GM23248 (cell line): ENCODE data around the gene MGST3. TPM values are rescaled to one million over a fixed set of nuclear protein-coding genes. Genes with fewer than 3 reads are reported as not detected.

Source experiments
- DNase-seq: peaks from one replicate; pipeline ENCODE4 v3.0.0-alpha.2; 2015
- H2AFZ ChIP-seq: fragments of 200-600 bp; sonication (generic); 2 replicates; pipeline ENCODE4 v1.6.1; 2016; ENCODE audit warnings: antibody characterized with exemption
- H3F3A ChIP-seq: fragments of 200-600 bp; sonication (generic); 2 replicates; pipeline ENCODE4 v1.6.1; 2016; ENCODE audit warnings: mild to moderate bottlenecking, antibody characterized with exemption, mixed run types; ENCODE audit not compliant: insufficient read depth
- H3K27ac ChIP-seq: fragments of 200-600 bp; sonication (generic); 2 replicates; pipeline ENCODE4 v1.5.1; 2016; ENCODE audit warnings: mild to moderate bottlenecking
- H3K27me3 ChIP-seq: fragments of 200-600 bp; sonication (generic); replicated peaks from 2 replicates; pipeline ENCODE4 v1.6.1; 2016; ENCODE audit warnings: mild to moderate bottlenecking; ENCODE audit not compliant: insufficient read depth
- H3K36me3 ChIP-seq: fragments of 200-600 bp; sonication (generic); 2 replicates; pipeline ENCODE4 v1.6.1; 2016; ENCODE audit warnings: low read depth, mild to moderate bottlenecking
- H3K4me1 ChIP-seq: fragments of 200-600 bp; sonication (generic); 2 replicates; pipeline ENCODE4 v1.6.1; 2016; ENCODE audit warnings: mild to moderate bottlenecking; ENCODE audit not compliant: insufficient read depth
- H3K4me2 ChIP-seq: fragments of 200-600 bp; sonication (generic); one replicate; pipeline ENCODE4 v1.6.1; 2016; ENCODE audit warnings: mild to moderate bottlenecking; ENCODE audit not compliant: unreplicated experiment
- H3K4me3 ChIP-seq: fragments of 200-600 bp; sonication (generic); 2 replicates; pipeline ENCODE4 v1.5.1; 2016; ENCODE audit warnings: mild to moderate bottlenecking
- H3K79me2 ChIP-seq: fragments of 200-600 bp; sonication (generic); 2 replicates; pipeline ENCODE4 v1.6.1; 2016; ENCODE audit warnings: mild to moderate bottlenecking; ENCODE audit not compliant: insufficient read depth
- H3K9ac ChIP-seq: fragments of 200-600 bp; sonication (generic); 2 replicates; pipeline ENCODE4 v1.6.1; 2016; ENCODE audit warnings: mild to moderate bottlenecking
- H3K9me2 ChIP-seq: fragments of 200-600 bp; sonication (generic); 2 replicates; pipeline ENCODE4 v1.6.1; 2016; ENCODE audit warnings: mixed run types, mild to moderate bottlenecking, moderate library complexity; ENCODE audit not compliant: insufficient read depth
- H3K9me3 ChIP-seq: fragments of 200-600 bp; sonication (generic); one replicate; pipeline ENCODE4 v1.6.1; 2017; ENCODE audit warnings: low read depth
- H4K20me1 ChIP-seq: fragments of 200-600 bp; sonication (generic); 2 replicates; pipeline ENCODE4 v1.6.0; 2016; ENCODE audit not compliant: insufficient read depth
- EZH2 ChIP-seq: fragments of 200-600 bp; sonication (generic); IDR thresholded peaks from 2 replicates; pipeline ENCODE4 v1.6.1; 2018; ENCODE audit warnings: antibody characterized with exemption, mild to moderate bottlenecking; ENCODE audit not compliant: insufficient read depth, poor library complexity, severe bottlenecking
- EZH2phosphoT487 ChIP-seq: fragments of 200-600 bp; sonication (generic); IDR thresholded peaks from 2 replicates; pipeline ENCODE4 v1.6.1; 2018; ENCODE audit warnings: antibody characterized with exemption, moderate library complexity, mild to moderate bottlenecking, low read depth; ENCODE audit not compliant: insufficient read depth
- WGBS, 2 experiments: methylation state at CpG; one replicate each; pipeline ENCODE4 v1.1.6; 2015 to 2017; ENCODE audit warnings: low lambda C conversion rate in 2 of 2, low coverage in 1 of 2; ENCODE audit errors: missing lambda C conversion rate in 2 of 2; 5-methylcytosine and 5-hydroxymethylcytosine counted together
- in situ Hi-C: fragments of 300-500 bp; cut with MboI; formaldehyde crosslinking; loops from 2 replicates; pipeline ENCODE4 v1.15.0; 2020
- polyA plus RNA-seq: library from polyadenylated mRNA; unstranded; fragments of >200 nt; fragmentation: Nextera tagmentation; extraction: Ambion mirVana; gene quantifications from 2 replicates; pipeline ENCODE4 v1.2.1, GENCODE V29; 2016
- total RNA-seq: library from RNA; depleted of rRNA; stranded (reverse); fragments of >200 nt; shearing (Covaris generic); gene quantifications from 2 replicates; pipeline ENCODE4 v1.2.3, GENCODE V29; 2014

MGST3 gene
- total and polyA plus RNA-seq, 2 experiments from 2014 or later = 186 to 389 TPM

- Histone ChIP-seq H3F3A (peaks cover 30% of the 10 kb centered on the region), H3K4me2 (peak overlapping the region; percentile 92), H3K9ac (peak overlapping the region; percentile 93), H4K20me1 (no peaks in the 10 kb centered on the region), H3K36me3 (no peaks in the 10 kb centered on the region), H3K4me3 (peak overlapping the region; percentile 95), H2AFZ (no peak overlapping the region), H3K79me2 (peaks cover 49% of the 10 kb centered on the region), H3K9me3 (no peaks in the 10 kb centered on the region), H3K4me1 (peaks cover 9% of the 10 kb centered on the region), H3K27me3 (no peaks in the 10 kb centered on the region), H3K27ac (peak overlapping the region; percentile 89), H3K9me2 (no peaks in the 10 kb centered on the region)
- peak; percentile 96 for DNase-seq
- in situ Hi-C loops = no loop called here
- WGBS, 2 experiments = 0 to 3% methylated on average over 2 of the region's 2 CpGs
- TF ChIP-seq EZH2phosphoT487 = no peak
- no peak for TF ChIP-seq EZH2
Measured at GRCh38 chr1:165696625-165697100, 65.6 kb downstream of the MGST3 start.

- peak; percentile 57 for DNase-seq
- WGBS, 2 experiments = 1% methylated on average over 8 of the region's 8 CpGs
Measured at GRCh38 chr1:165697491-165697880, 66.5 kb downstream of the MGST3 start.

GRCh38 chr1:165697881-165698760, 67.1 kb downstream of the MGST3 start, which contains the start of gene ALDH9A1:
Gene ALDH9A1, minus strand, starts transcription at chr1:165698562. Its CDS starts 4 bp downstream, at chr1:165698558.
- no peaks in the 10 kb centered on the region for H3K9me2 ChIP-seq
- H3K4me1 ChIP-seq = peaks cover 9% of the 10 kb centered on the region
- TF ChIP-seq EZH2phosphoT487 (no peak), EZH2 (no peak)
- H3K27me3 ChIP-seq = no peaks in the 10 kb centered on the region
- peaks cover 35% of the 10 kb centered on the region for H3K79me2 ChIP-seq
- in situ Hi-C loops = no loop called here
- H3K36me3 ChIP-seq = no peaks in the 10 kb centered on the region
- 0 to 1% methylated on average over 50 to 59 of the region's 65 CpGs for WGBS, 2 experiments
- peaks cover 30% of the 10 kb centered on the region for H3F3A ChIP-seq
- H3K9me3 ChIP-seq = no peaks in the 10 kb centered on the region
- DNase-seq = peak; percentile 93
- peak within 1 kb of the TSS; percentile 94 for H2AFZ ChIP-seq
- H3K4me3 ChIP-seq = peak within 1 kb of the TSS; percentile 95
- H3K9ac ChIP-seq = peak within 1 kb of the TSS; percentile 93
- peak within 1 kb of the TSS; percentile 89 for H3K27ac ChIP-seq
- H3K4me2 ChIP-seq = peak within 1 kb of the TSS; percentile 92
- no peaks in the 10 kb centered on the region for H4K20me1 ChIP-seq

More at GRCh38 chr1:165697491-165697880, 66.5 kb downstream of the MGST3 start:
- Histone ChIP-seq H3K4me3 (peak overlapping the region; percentile 95), H3K9me2 (no peaks in the 10 kb centered on the region), H3F3A (peaks cover 30% of the 10 kb centered on the region), H3K79me2 (peaks cover 41% of the 10 kb centered on the region), H3K27ac (peak overlapping the region; percentile 89), H3K9ac (peak overlapping the region; percentile 93), H2AFZ (peak overlapping the region; percentile 94), H3K27me3 (no peaks in the 10 kb centered on the region), H3K4me1 (peaks cover 9% of the 10 kb centered on the region), H4K20me1 (no peaks in the 10 kb centered on the region), H3K4me2 (peak overlapping the region; percentile 92), H3K9me3 (no peaks in the 10 kb centered on the region), H3K36me3 (no peaks in the 10 kb centered on the region)
- in situ Hi-C loops = no loop called here
- TF ChIP-seq EZH2 = no peak
- TF ChIP-seq EZH2phosphoT487 = no peak

GRCh38 chr1:165698761-165699052, 67.7 kb downstream of the MGST3 start:
- peak overlapping the region; percentile 93 for H3K9ac ChIP-seq
- no peaks in the 10 kb centered on the region for H3K27me3 ChIP-seq
- 1 to 3% methylated on average over 5 to 7 of the region's 7 CpGs for WGBS, 2 experiments
- H3K9me2 ChIP-seq = no peaks in the 10 kb centered on the region
- H3K4me2 ChIP-seq = peak overlapping the region; percentile 92
- peaks cover 29% of the 10 kb centered on the region for H3K79me2 ChIP-seq
- H2AFZ ChIP-seq = peak overlapping the region; percentile 94
- no peak for DNase-seq
- peak overlapping the region; percentile 89 for H3K27ac ChIP-seq
- no peaks in the 10 kb centered on the region for H3K9me3 ChIP-seq
- H3F3A ChIP-seq = peaks cover 30% of the 10 kb centered on the region
- in situ Hi-C loops = no loop called here
- no peaks in the 10 kb centered on the region for H4K20me1 ChIP-seq
- H3K36me3 ChIP-seq = no peaks in the 10 kb centered on the region
- H3K4me3 ChIP-seq = peak overlapping the region; percentile 95
- TF ChIP-seq EZH2 (no peak), EZH2phosphoT487 (no peak)
- peaks cover 9% of the 10 kb centered on the region for H3K4me1 ChIP-seq
